Right lobe of liver (tissue), 6 donors: ENCODE results near the gene ID3. TPM values are rescaled to one million over a fixed set of nuclear protein-coding genes. Genes with fewer than 3 reads are reported as not detected.

Source experiments
- ATAC-seq, 4 donors: fragments of 200-7000 bp; cut with Tn5 transposase; one replicate each; pipeline ENCODE4 v1.9.1; 2020; ENCODE audit warnings: mild to moderate bottlenecking in 4 of 4, moderate library complexity in 4 of 4
- DNase-seq, 3 donors: peaks; one replicate each; pipeline ENCODE4 v3.0.0-alpha.2; 2020
- H3K27ac ChIP-seq, 3 donors: fragments of 200-600 bp; one replicate each; pipeline ENCODE4 v1.8.0; 2022
- H3K27me3 ChIP-seq, 2 donors: fragments of 200-600 bp; one replicate each; pipeline ENCODE4 v1.8.0; 2022
- H3K36me3 ChIP-seq, 4 donors: fragments of 200-600 bp; sonication (generic) in 1 of 4; one replicate each; pipeline versions ENCODE4 v1.5.1 to v1.8.0; 2017 to 2022; ENCODE audit warnings: control low read depth in 1 of 4
- H3K4me1 ChIP-seq, 4 donors: fragments of 200-600 bp; sonication (generic) in 1 of 4; one replicate each; pipeline versions ENCODE4 v1.5.1 to v1.8.0; 2017 to 2022; ENCODE audit warnings: control low read depth in 1 of 4
- H3K4me3 ChIP-seq, 3 donors: fragments of 200-600 bp; one replicate each; pipeline ENCODE4 v1.8.0; 2022
- H3K9me3 ChIP-seq, 4 donors: fragments of 200-600 bp; sonication (generic) in 1 of 4; one replicate each; pipeline versions ENCODE4 v1.5.1 to v1.8.0; 2017 to 2022; ENCODE audit warnings: control low read depth in 1 of 4
- CTCF ChIP-seq, 4 donors: fragments of 200-600 bp in 3 of 4; fragments of 450-650 bp in 1 of 4; IDR thresholded peaks; one replicate each; pipeline versions ENCODE4 v1.5.1 to v1.8.0; 2016 to 2022; ENCODE audit warnings: antibody characterized with exemption in 4 of 4, mild to moderate bottlenecking in 2 of 4
- POLR2A ChIP-seq: fragments of 450-650 bp; IDR thresholded peaks from one replicate; pipeline ENCODE4 v1.6.1; 2017; ENCODE audit warnings: antibody characterized with exemption, mild to moderate bottlenecking
- WGBS: methylation state at CpG from one replicate; pipeline ENCODE4 v1.1.6; 2018; ENCODE audit warnings: low coverage, low lambda C conversion rate; ENCODE audit not compliant: insufficient coverage; ENCODE audit errors: missing lambda C conversion rate; 5-methylcytosine and 5-hydroxymethylcytosine counted together
- intact Hi-C, 2 donors: fragments of 100-400 bp; cut with DNase I; formaldehyde crosslinking; loops; one replicate each; pipeline versions ENCODE4 v1.11.2 to v1.14.1; 2022
- total RNA-seq, 6 experiments: library from RNA; depleted of rRNA in 2 of 6; stranded (reverse); fragments of >200 nt in 2 of 6; fragmentation: NEBNext Ultra II Directional in 3 of 6; extraction: Animal tissue kit (Norgen Biotek cat#: 25700) in 3 of 6; gene quantifications; one replicate each; pipeline versions ENCODE4 v1.1.0 to v1.2.4, GENCODE V29; 2016 to 2023
- donor health status: DM: no; HTN: yes; CAD: no.
- donor health status: DM: no; HTN: no; CAD: no.
- donor health status: DM: no; HTN: no; CAD: no.
- donor health status: DM: no; HTN: yes; CAD: no.
- donor health status: DM: no; HTN: yes; CAD: no.

ID3 gene
- total RNA-seq, 6 experiments from 2014 or later, result 12.7 to 44.6 (median 27.0) TPM

GRCh38 chr1:23566304-23566703 is 7.0 kb upstream of the ID3 start:
- intact Hi-C loops, result no loop called here
- ATAC-seq (no peak), DNase-seq (no peak)
- WGBS, result 58% methylated on average over 5 of the region's 6 CpGs
- Histone ChIP-seq H3K4me3 (no peak overlapping the region), H3K4me1 (peaks cover 0 to 5% (median under 1%) of the 10 kb centered on the region in 4 donors), H3K27ac (no peak overlapping the region), H3K36me3 (no peaks in the 10 kb centered on the region), H3K27me3 (peaks cover 0 to 9% of the 10 kb centered on the region in 2 donors), H3K9me3 (no peaks in the 10 kb centered on the region)
- TF ChIP-seq CTCF (IDR thresholded peaks at IDR 0.05) (no peak), POLR2A (no peak)

GRCh38 chr1:23565776-23566175 is 6.5 kb upstream of the ID3 start:
- ATAC-seq (no peak), DNase-seq (no peak)
- WGBS, result 92% methylated on average over 3 of the region's 3 CpGs
- Histone ChIP-seq H3K36me3 (no peaks in the 10 kb centered on the region), H3K9me3 (no peaks in the 10 kb centered on the region), H3K4me3 (no peak overlapping the region), H3K4me1 (peaks cover 0 to 5% (median under 1%) of the 10 kb centered on the region in 4 donors), H3K27me3 (peaks cover 0 to 9% of the 10 kb centered on the region in 2 donors), H3K27ac (no peak overlapping the region)
- intact Hi-C loops, result no loop called here
- TF ChIP-seq CTCF (IDR thresholded peaks at IDR 0.05), result no peak
- TF ChIP-seq POLR2A, result no peak

- no peaks in the 10 kb centered on the region for H3K36me3 ChIP-seq
- no peak overlapping the region for H3K27ac ChIP-seq
- 42% methylated on average over 9 of the region's 10 CpGs for WGBS
- ATAC-seq, result no peak
- intact Hi-C loops, result no loop called here
- H3K9me3 ChIP-seq, result no peaks in the 10 kb centered on the region
- peaks cover 0 to 9% of the 10 kb centered on the region in 2 donors for H3K27me3 ChIP-seq
- DNase-seq, result no peak
- TF ChIP-seq CTCF (IDR thresholded peaks at IDR 0.05) (no peak), POLR2A (no peak)
- no peak overlapping the region for H3K4me3 ChIP-seq
- peaks cover 0 to 8% (median under 1%) of the 10 kb centered on the region in 4 donors for H3K4me1 ChIP-seq
Measured at GRCh38 chr1:23564529-23565122, 5.3 kb upstream of the ID3 start.

- Histone ChIP-seq H3K4me1 (peaks cover 0 to 10% (median under 1%) of the 10 kb centered on the region in 4 donors), H3K27ac (peak overlapping the region; percentile 13 to 82 (median 21)), H3K9me3 (no peaks in the 10 kb centered on the region), H3K4me3 (no peak overlapping the region), H3K27me3 (peaks cover 0 to 7% of the 10 kb centered on the region in 2 donors), H3K36me3 (no peaks in the 10 kb centered on the region)
- intact Hi-C loops, result no loop called here
- DNase-seq (no peak), ATAC-seq (no peak)
- WGBS, result 80% methylated on average over 1 of the region's 3 CpGs
- TF ChIP-seq POLR2A (no peak), CTCF (IDR thresholded peaks at IDR 0.05) (no peak)
Measured at GRCh38 chr1:23563755-23564374, 4.6 kb upstream of the ID3 start.
